GM19468 (cell line): ENCODE measurements around the gene CES3.
"Not testable (repeated sequence)": the region's sequence is repeated elsewhere in the genome, so short reads cannot be mapped to it uniquely, and the experiment has no call there.

Source experiments
- ATAC-seq: cut with Tn5 transposase; IDR thresholded peaks from one replicate; pipeline ENCODE4 v1.9.1; 2021; ENCODE audit warnings: mild to moderate bottlenecking, moderate library complexity, moderate number of reproducible peaks; ENCODE audit not compliant: unreplicated experiment; ENCODE audit errors: extremely low read depth

CES3 gene

GRCh38 chr16:66960270-66960669 lies 796 bp upstream of the CES3 start:
- no peak for ATAC-seq

- ATAC-seq: no peak
These were observed 848 bp downstream of the CES3 start for GRCh38 chr16:66961914-66962313.

GRCh38 chr16:66964049-66964448 lies 3.0 kb downstream of the CES3 start:
- ATAC-seq: no peak

GRCh38 chr16:66968847-66969246 lies 7.8 kb downstream of the CES3 start:
- ATAC-seq: no peak

- no peak for ATAC-seq
These were observed 10.0 kb downstream of the CES3 start for GRCh38 chr16:66970775-66971720.

- no peak for ATAC-seq
These were observed 11.9 kb downstream of the CES3 start for GRCh38 chr16:66972983-66973382.

GRCh38 chr16:66973716-66974115 lies 12.7 kb downstream of the CES3 start:
- ATAC-seq: no peak

- not testable (repeated sequence) for ATAC-seq
These were observed 13.3 kb downstream of the CES3 start for GRCh38 chr16:66974156-66974931.

GRCh38 chr16:66974932-66975246 lies 13.8 kb downstream of the CES3 start:
- ATAC-seq: not testable (repeated sequence)

- ATAC-seq: no peak
These were observed 14.3 kb downstream of the CES3 start for GRCh38 chr16:66975302-66975893.

- no peak for ATAC-seq
These were observed 15.7 kb downstream of the CES3 start for GRCh38 chr16:66976746-66977145.

GRCh38 chr16:66977341-66978113 lies 16.5 kb downstream of the CES3 start:
- ATAC-seq: no peak

- no peak for ATAC-seq
These were observed 18.1 kb downstream of the CES3 start for GRCh38 chr16:66979011-66979717.

GRCh38 chr16:66983033-66983432 lies 22.0 kb downstream of the CES3 start:
- no peak for ATAC-seq

GRCh38 chr16:66984892-66985311 lies 23.8 kb downstream of the CES3 start:
- no peak for ATAC-seq

GRCh38 chr16:66986559-66986958 lies 25.5 kb downstream of the CES3 start:
- ATAC-seq: no peak

GRCh38 chr16:66988197-66988788 lies 27.2 kb downstream of the CES3 start, which contains the start of gene CES4A:
TSS of gene CES4A (plus strand) at chr16:66988589. CDS start at chr16:66988773, 184 bp downstream.
- no peak for ATAC-seq

- ATAC-seq: no peak
These were observed 30.5 kb downstream of the CES3 start for GRCh38 chr16:66991545-66992077.

- ATAC-seq: not testable (repeated sequence)
These were observed 32.5 kb downstream of the CES3 start for GRCh38 chr16:66993558-66993957.
